Progenitor cell of endocrine pancreas (in vitro differentiated cells): ENCODE measurements around the gene WSB2. TPM values are rescaled to one million over a fixed set of nuclear protein-coding genes. Genes with fewer than 3 reads are reported as not detected.
A peak's percentile ranks its signal among the peaks of the same experiment; 100 is the strongest.

Experiments used
- DNase-seq: peaks from one replicate; pipeline ENCODE4 v3.0.0; 2021; ENCODE audit warnings: low spot score; ENCODE audit not compliant: unreplicated experiment
- H3K27ac Mint-ChIP-seq: 2 replicates; pipeline ENCODE4 v1.8.0; 2021; ENCODE audit warnings: mild to moderate bottlenecking, moderate library complexity, mixed read lengths
- H3K27me3 Mint-ChIP-seq: 2 replicates; pipeline ENCODE4 v1.8.0; 2021; ENCODE audit warnings: mixed read lengths
- H3K36me3 Mint-ChIP-seq: 2 replicates; pipeline ENCODE4 v1.8.0; 2022; ENCODE audit warnings: mixed read lengths; ENCODE audit not compliant: insufficient read depth
- H3K4me1 Mint-ChIP-seq: 2 replicates; pipeline ENCODE4 v1.8.0; 2021; ENCODE audit warnings: low read depth, mixed read lengths
- H3K4me3 Mint-ChIP-seq: 2 replicates; pipeline ENCODE4 v1.8.0; 2021; ENCODE audit warnings: low read depth, mild to moderate bottlenecking, moderate library complexity, mixed read lengths
- H3K9me3 Mint-ChIP-seq: 2 replicates; pipeline ENCODE4 v1.8.0; 2021; ENCODE audit warnings: low read depth, mixed read lengths
- total RNA-seq: library from RNA; stranded (reverse); gene quantifications from 2 replicates; pipeline ENCODE4 v1.2.1, GENCODE V29; 2021
- TF ChIP-seq, protein P1 (sequence below): fragments of 200-600 bp; sonication (generic); IDR thresholded peaks from one replicate; pipeline ENCODE4 v1.5.0; 2021; ENCODE audit warnings: antibody characterized with exemption, mild to moderate bottlenecking; ENCODE audit not compliant: unreplicated experiment

WSB2 gene
- total RNA-seq, 1 donor from 2014 or later = 46.9 TPM

DNA sequence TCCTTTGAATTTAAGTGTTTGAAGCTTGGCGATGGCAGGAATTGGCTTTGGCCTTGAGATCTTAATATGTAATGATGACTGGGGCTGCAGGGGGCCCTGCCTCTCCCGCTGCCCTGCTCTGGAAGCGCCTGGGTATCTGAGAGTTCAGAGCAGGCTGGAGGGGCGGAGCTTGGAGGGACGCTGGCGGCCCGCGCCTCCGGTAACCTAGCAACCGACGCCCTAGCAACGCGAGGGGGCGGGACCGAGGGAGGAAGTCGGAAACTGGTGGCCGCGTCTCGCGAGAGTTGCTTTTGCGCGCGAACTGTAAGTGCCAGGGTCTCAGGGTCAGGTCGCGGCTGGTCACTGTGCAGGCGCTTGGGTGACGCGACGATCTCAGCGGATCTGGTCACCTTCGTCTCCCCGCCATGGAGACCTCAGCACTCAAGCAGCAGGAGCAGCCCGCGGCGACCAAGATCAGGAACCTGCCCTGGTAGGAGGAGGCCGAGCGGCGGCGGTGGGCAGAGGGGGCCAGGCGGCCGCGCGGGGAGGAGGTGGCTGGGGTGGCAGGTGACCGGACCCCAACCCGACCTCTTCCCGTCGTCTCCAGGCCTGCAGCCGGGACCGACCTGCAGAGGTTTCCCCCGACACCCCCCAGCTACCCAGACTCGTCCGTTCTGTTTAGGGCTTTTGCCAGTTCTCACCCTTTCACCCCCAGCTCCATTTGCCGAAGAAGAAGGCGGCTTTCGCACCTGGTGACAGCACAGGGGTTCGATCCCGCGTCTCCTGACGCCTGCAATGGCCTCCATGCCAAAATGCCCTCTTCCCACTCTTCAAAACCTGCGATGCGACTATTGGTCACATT lies 44.3 kb downstream of the WSB2 start, which contains the start of gene RFC5:
RFC5 (plus strand) TSS at position 280 of the 841 bp plus-strand sequence; CDS start at position 405, 125 bp downstream.
- peaks cover 7% of the 10 kb centered on the region for H3K36me3 Mint-ChIP-seq
- no peaks in the 10 kb centered on the region for H3K27me3 Mint-ChIP-seq
- H3K9me3 Mint-ChIP-seq = no peaks in the 10 kb centered on the region
- peak within 1 kb of the TSS; percentile 87 for H3K4me3 Mint-ChIP-seq
- H3K4me1 Mint-ChIP-seq = peaks cover 16% of the 10 kb centered on the region
- TF ChIP-seq, protein P1, sequence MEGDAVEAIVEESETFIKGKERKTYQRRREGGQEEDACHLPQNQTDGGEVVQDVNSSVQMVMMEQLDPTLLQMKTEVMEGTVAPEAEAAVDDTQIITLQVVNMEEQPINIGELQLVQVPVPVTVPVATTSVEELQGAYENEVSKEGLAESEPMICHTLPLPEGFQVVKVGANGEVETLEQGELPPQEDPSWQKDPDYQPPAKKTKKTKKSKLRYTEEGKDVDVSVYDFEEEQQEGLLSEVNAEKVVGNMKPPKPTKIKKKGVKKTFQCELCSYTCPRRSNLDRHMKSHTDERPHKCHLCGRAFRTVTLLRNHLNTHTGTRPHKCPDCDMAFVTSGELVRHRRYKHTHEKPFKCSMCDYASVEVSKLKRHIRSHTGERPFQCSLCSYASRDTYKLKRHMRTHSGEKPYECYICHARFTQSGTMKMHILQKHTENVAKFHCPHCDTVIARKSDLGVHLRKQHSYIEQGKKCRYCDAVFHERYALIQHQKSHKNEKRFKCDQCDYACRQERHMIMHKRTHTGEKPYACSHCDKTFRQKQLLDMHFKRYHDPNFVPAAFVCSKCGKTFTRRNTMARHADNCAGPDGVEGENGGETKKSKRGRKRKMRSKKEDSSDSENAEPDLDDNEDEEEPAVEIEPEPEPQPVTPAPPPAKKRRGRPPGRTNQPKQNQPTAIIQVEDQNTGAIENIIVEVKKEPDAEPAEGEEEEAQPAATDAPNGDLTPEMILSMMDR = no peak
- peak; percentile 99 for DNase-seq
- peak within 1 kb of the TSS; percentile 89 for H3K27ac Mint-ChIP-seq

DNA sequence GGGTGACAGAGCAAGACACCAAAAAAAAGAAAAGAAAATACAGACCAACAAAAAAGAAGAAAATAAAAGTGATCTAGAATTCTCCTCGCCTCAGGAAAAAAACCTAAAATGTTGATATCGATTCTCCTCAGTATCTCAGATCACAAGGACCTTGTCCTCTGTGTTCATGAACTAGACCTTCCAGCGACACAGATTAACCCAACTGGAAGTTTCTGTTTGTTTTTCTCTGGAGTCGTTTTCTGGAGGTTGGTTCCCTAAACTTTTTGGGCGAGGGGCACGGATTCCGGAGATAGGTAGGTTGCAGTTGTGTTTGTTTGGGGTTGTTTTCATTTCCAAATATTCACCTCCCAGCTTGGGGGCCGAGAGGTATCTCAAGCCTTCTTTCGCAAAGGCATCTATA lies 45.0 kb downstream of the WSB2 start:
- Mint-ChIP-seq H3K27me3 (no peaks in the 10 kb centered on the region), H3K27ac (peak overlapping the region; percentile 89), H3K9me3 (no peaks in the 10 kb centered on the region), H3K36me3 (peaks cover 7% of the 10 kb centered on the region), H3K4me3 (peak overlapping the region; percentile 87), H3K4me1 (peaks cover 16% of the 10 kb centered on the region)
- no peak for DNase-seq
- TF ChIP-seq, protein P1 = no peak

DNA sequence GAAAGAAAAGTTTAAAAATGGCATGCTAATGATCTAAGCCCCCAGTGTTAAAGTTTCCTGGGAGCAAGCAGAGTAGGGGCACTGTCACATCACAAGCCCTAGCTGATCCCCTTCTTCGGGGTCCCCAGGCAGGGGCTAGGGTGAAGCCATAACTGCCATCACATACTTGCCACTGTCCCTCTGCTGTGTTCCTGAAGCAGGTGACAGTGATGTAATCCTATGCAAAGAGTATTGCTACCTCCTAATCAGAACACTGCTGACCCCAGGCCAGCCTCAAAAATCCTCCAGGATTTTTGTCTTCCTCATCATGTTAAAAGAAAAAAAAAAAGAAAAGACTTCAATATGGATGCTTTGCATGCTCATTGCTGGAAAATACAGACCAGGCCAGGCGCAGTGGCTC lies 45.7 kb downstream of the WSB2 start:
- Mint-ChIP-seq H3K27me3 (no peaks in the 10 kb centered on the region), H3K4me3 (no peak overlapping the region), H3K4me1 (peaks cover 16% of the 10 kb centered on the region), H3K27ac (no peak overlapping the region), H3K36me3 (peaks cover 4% of the 10 kb centered on the region), H3K9me3 (no peaks in the 10 kb centered on the region)
- TF ChIP-seq, protein P1 = no peak
- DNase-seq = no peak

DNA sequence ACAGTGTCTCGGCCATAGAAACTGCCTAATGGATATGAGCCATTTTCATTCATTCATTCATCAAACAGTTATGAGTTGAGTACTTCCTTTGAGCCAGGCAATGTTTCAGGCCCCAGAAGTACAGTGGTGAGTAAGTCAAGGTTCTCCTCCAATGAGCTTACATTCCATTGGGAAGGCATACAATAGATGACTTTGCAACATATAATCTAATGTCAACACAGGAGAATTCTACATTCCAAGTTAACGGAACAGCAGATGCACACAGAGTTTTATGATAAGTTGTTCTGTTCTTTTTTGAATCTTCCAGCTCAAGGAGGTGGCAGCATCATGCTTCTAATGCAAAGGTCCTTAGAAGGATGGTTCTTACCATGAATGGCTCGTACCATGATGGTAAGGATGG lies 47.7 kb downstream of the WSB2 start:
- H3K4me3 Mint-ChIP-seq = no peak overlapping the region
- peaks cover 16% of the 10 kb centered on the region for H3K4me1 Mint-ChIP-seq
- H3K27ac Mint-ChIP-seq = no peak overlapping the region
- H3K9me3 Mint-ChIP-seq = no peaks in the 10 kb centered on the region
- DNase-seq = no peak
- H3K27me3 Mint-ChIP-seq = no peaks in the 10 kb centered on the region
- TF ChIP-seq, protein P1 = no peak
- peaks cover 3% of the 10 kb centered on the region for H3K36me3 Mint-ChIP-seq

DNA sequence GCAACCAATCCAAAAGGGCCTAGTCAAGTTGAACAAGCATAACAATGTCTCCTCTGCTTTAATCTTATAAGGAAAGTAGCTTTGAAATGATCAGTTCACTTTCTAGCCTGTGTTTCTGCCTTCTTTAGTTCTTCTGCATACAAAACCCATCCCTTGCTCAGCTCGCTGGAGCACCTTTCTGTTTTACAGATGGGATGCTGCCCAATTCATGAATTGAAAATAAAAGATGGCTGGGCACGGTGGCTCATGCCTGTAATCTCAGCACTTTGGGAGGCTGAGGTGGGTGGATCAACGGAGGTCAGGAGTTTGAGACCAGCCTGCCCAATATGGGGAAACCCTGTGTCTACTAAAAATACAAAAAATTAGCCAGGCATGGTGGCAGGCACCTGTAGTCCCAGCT lies 49.0 kb downstream of the WSB2 start:
- no peaks in the 10 kb centered on the region for H3K9me3 Mint-ChIP-seq
- H3K27ac Mint-ChIP-seq = no peak overlapping the region
- no peak overlapping the region for H3K4me3 Mint-ChIP-seq
- peaks cover 7% of the 10 kb centered on the region for H3K4me1 Mint-ChIP-seq
- TF ChIP-seq, protein P1 = no peak
- no peaks in the 10 kb centered on the region for H3K27me3 Mint-ChIP-seq
- H3K36me3 Mint-ChIP-seq = no peaks in the 10 kb centered on the region
- DNase-seq = no peak
